SHP77 (cell line): ENCODE measurements around the gene SPECC1L.

Source experiments
- DNase-seq, 2 experiments: peaks; one replicate each; lab custom pipeline; 2025; lab: John Stamatoyannopoulos, UW

SPECC1L gene

GRCh38 chr22:24398409-24398808, 127.8 kb downstream of the SPECC1L start:
- no peak for DNase-seq

- DNase-seq = no peak
These were observed 129.5 kb downstream of the SPECC1L start for GRCh38 chr22:24400034-24400725.

- no peak for DNase-seq
These were observed 130.3 kb downstream of the SPECC1L start for GRCh38 chr22:24400726-24401596.

GRCh38 chr22:24401931-24402367, 131.3 kb downstream of the SPECC1L start:
- no peak for DNase-seq

- peak; percentile 20 to 55 for DNase-seq
These were observed 132.0 kb downstream of the SPECC1L start for GRCh38 chr22:24402460-24403192.

GRCh38 chr22:24403346-24403745, 132.7 kb downstream of the SPECC1L start:
- DNase-seq = no peak

GRCh38 chr22:24404561-24405275, 134.1 kb downstream of the SPECC1L start:
- no peak for DNase-seq

GRCh38 chr22:24405631-24406321, 135.1 kb downstream of the SPECC1L start:
- DNase-seq = no peak

GRCh38 chr22:24406322-24407277, 136.0 kb downstream of the SPECC1L start:
- no peak for DNase-seq

- no peak for DNase-seq
These were observed 136.6 kb downstream of the SPECC1L start for GRCh38 chr22:24407278-24407665.

GRCh38 chr22:24407884-24408283, 137.3 kb downstream of the SPECC1L start:
- DNase-seq = no peak

GRCh38 chr22:24408630-24409029, 138.0 kb downstream of the SPECC1L start:
- DNase-seq = no peak

- DNase-seq = no peak
These were observed 139.1 kb downstream of the SPECC1L start for GRCh38 chr22:24409707-24410106.

GRCh38 chr22:24410110-24410856, 139.7 kb downstream of the SPECC1L start:
- DNase-seq = no peak

GRCh38 chr22:24411256-24412004, 140.8 kb downstream of the SPECC1L start:
- no peak for DNase-seq

GRCh38 chr22:24412274-24412673, 141.6 kb downstream of the SPECC1L start:
- no peak for DNase-seq

GRCh38 chr22:24413271-24413670, 142.6 kb downstream of the SPECC1L start:
- DNase-seq = no peak

- no peak for DNase-seq
These were observed 143.2 kb downstream of the SPECC1L start for GRCh38 chr22:24413736-24414385.
